Caco-2 (cell line): ENCODE results near the gene RAB33A. TPM values are rescaled to one million over a fixed set of nuclear protein-coding genes. Genes with fewer than 3 reads are reported as not detected.
A peak's percentile ranks its signal among the peaks of the same experiment; 100 is the strongest.
"Not testable (repeated sequence)": the region's sequence is repeated elsewhere in the genome, so short reads cannot be mapped to it uniquely, and the experiment has no call there.

Source experiments
- BruUV-seq: library from RNA; stranded (reverse); fragments of 400-500 nt; replicated peaks from 2 replicates; lab custom pipeline; 2021; lab: Mats Ljungman, UMichigan
- CTCF ChIA-PET: fragments of 300-600 bp; sonication (Branson Sonifier 250); formaldehyde crosslinking; loops from one replicate; lab custom pipeline; 2022; ENCODE audit warnings: antibody characterized with exemption; lab: Charles Lee
- POLR2A ChIA-PET: fragments of 300-600 bp; sonication (Branson Sonifier 250); formaldehyde crosslinking; loops from one replicate; lab custom pipeline; 2022; ENCODE audit warnings: antibody characterized with exemption; lab: Charles Lee
- DNase-seq, 2 experiments: peaks; one replicate each; pipeline versions ENCODE4 v3.0.0 to v3.0.0-alpha.2; 2020 to 2022
- H3K27me3 ChIP-seq: replicated peaks from 2 replicates; pipeline ENCODE4 v1.6.0; 2011; ENCODE audit warnings: low read length; ENCODE audit not compliant: control insufficient read depth, insufficient read depth
- H3K36me3 ChIP-seq: 2 replicates; pipeline ENCODE4 v1.5.1; 2011; ENCODE audit warnings: low read length; ENCODE audit not compliant: control insufficient read depth, insufficient read depth
- H3K4me1 ChIP-seq: fragments of 250-450 bp; sonication (Bioruptor Pico); 2 replicates; pipeline ENCODE4 v1.5.1; 2020; ENCODE audit warnings: mild to moderate bottlenecking
- H3K4me3 ChIP-seq: 2 replicates; pipeline ENCODE4 v1.5.1; 2011; ENCODE audit warnings: low read depth, mild to moderate bottlenecking, control low read depth, low read length
- H3K9me3 ChIP-seq: fragments of 250-450 bp; sonication (Bioruptor Pico); 2 replicates; pipeline ENCODE4 v1.5.1; 2020; ENCODE audit warnings: mild to moderate bottlenecking, moderate library complexity
- H3K27ac Mint-ChIP-seq: one replicate; pipeline ENCODE4 v1.8.0; 2022; ENCODE audit warnings: mixed read lengths; ENCODE audit not compliant: unreplicated experiment
- H3K27me3 Mint-ChIP-seq: one replicate; pipeline ENCODE4 v1.8.0; 2022; ENCODE audit warnings: mixed read lengths; ENCODE audit not compliant: insufficient read depth, unreplicated experiment
- H3K36me3 Mint-ChIP-seq: one replicate; pipeline ENCODE4 v1.8.0; 2022; ENCODE audit warnings: mild to moderate bottlenecking, mixed read lengths; ENCODE audit not compliant: insufficient read depth, unreplicated experiment
- H3K4me1 Mint-ChIP-seq: one replicate; pipeline ENCODE4 v1.8.0; 2022; ENCODE audit warnings: low read depth, mixed read lengths; ENCODE audit not compliant: unreplicated experiment
- H3K4me3 Mint-ChIP-seq: one replicate; pipeline ENCODE4 v1.8.0; 2022; ENCODE audit warnings: mild to moderate bottlenecking, moderate library complexity, mixed read lengths; ENCODE audit not compliant: unreplicated experiment
- H3K9me3 Mint-ChIP-seq: one replicate; pipeline ENCODE4 v1.8.0; 2022; ENCODE audit warnings: mixed read lengths; ENCODE audit not compliant: unreplicated experiment
- CTCF ChIP-seq, 2 experiments: fragments of 200-600 bp in 1 of 2; IDR thresholded peaks; 1 replicate in 1 of 2; 2 replicates in 1 of 2; pipeline versions ENCODE4 v1.5.1 to v1.8.0; 2011 to 2022; ENCODE audit warnings: antibody characterized with exemption in 1 of 2, control low read depth in 1 of 2, inconsistent platforms in 1 of 2, low read depth in 1 of 2, low read length in 1 of 2, mild to moderate bottlenecking in 1 of 2, moderate library complexity in 1 of 2; ENCODE audit not compliant: insufficient read depth in 1 of 2, severe bottlenecking in 1 of 2, unreplicated experiment in 1 of 2
- intact Hi-C: fragments of 100-400 bp; cut with micrococcal nuclease; formaldehyde crosslinking; loops from one replicate; pipeline ENCODE4 v1.10.0; 2022; ENCODE audit not compliant: unreplicated experiment
- total RNA-seq: library from RNA; stranded (reverse); gene quantifications from 2 replicates; pipeline ENCODE4 v1.2.3, GENCODE V29; 2022

RAB33A gene
- total RNA-seq, 1 experiment from 2014 or later, result not detected

GRCh38 chrX:130224810-130225209, 53.0 kb downstream of the RAB33A start:
- peaks cover 4% of the 10 kb centered on the region for H3K36me3 Mint-ChIP-seq
- no peaks in the 10 kb centered on the region for H3K27me3 ChIP-seq
- intact Hi-C loops, result no loop called here
- H3K4me1 ChIP-seq, result peaks cover 12% of the 10 kb centered on the region
- CTCF ChIA-PET, result no interaction called here
- no peaks in the 10 kb centered on the region for H3K27me3 Mint-ChIP-seq
- TF ChIP-seq CTCF (IDR thresholded peaks at IDR 0.05; ENCODE audit: insufficient read depth in 1 of 2, low read depth in 1 of 2, low read length in 1 of 2, severe bottlenecking in 1 of 2, unreplicated experiment in 1 of 2), result no peak
- no TSS peak for BruUV-seq
- H3K4me3 Mint-ChIP-seq, result no peak overlapping the region
- POLR2A ChIA-PET, result no interaction called here
- no peaks in the 10 kb centered on the region for H3K9me3 ChIP-seq
- no peak overlapping the region for H3K4me3 ChIP-seq
- H3K36me3 ChIP-seq, result no peaks in the 10 kb centered on the region
- peak in 1 of 2 experiments; percentile 12 for DNase-seq
- H3K9me3 Mint-ChIP-seq, result no peaks in the 10 kb centered on the region
- no peaks in the 10 kb centered on the region for H3K4me1 Mint-ChIP-seq
- H3K27ac Mint-ChIP-seq, result no peak overlapping the region

- peaks cover 6% of the 10 kb centered on the region for H3K36me3 Mint-ChIP-seq
- POLR2A ChIA-PET, result no interaction called here
- intact Hi-C loops, result no loop called here
Measured at GRCh38 chrX:130228871-130229270, 57.1 kb downstream of the RAB33A start.

GRCh38 chrX:130231184-130231583, 59.4 kb downstream of the RAB33A start:
- intact Hi-C loops, H3K4me1 Mint-ChIP-seq, H3K27me3 ChIP-seq, H3K9me3 Mint-ChIP-seq, H3K27ac Mint-ChIP-seq, H3K36me3 ChIP-seq, CTCF ChIA-PET, H3K9me3 ChIP-seq, H3K4me3 ChIP-seq, H3K4me1 ChIP-seq, H3K27me3 Mint-ChIP-seq, POLR2A ChIA-PET, BruUV-seq, H3K4me3 Mint-ChIP-seq, DNase-seq: not testable (repeated sequence)
- peaks cover 10% of the 10 kb centered on the region for H3K36me3 Mint-ChIP-seq

More at GRCh38 chrX:130228871-130229270, 57.1 kb downstream of the RAB33A start:
- no peaks in the 10 kb centered on the region for H3K27me3 ChIP-seq
- H3K36me3 ChIP-seq, result no peaks in the 10 kb centered on the region; the same call in 1 of the 2 replicates
- TF ChIP-seq CTCF (IDR thresholded peaks at IDR 0.05; ENCODE audit: insufficient read depth in 1 of 2, low read depth in 1 of 2, low read length in 1 of 2, severe bottlenecking in 1 of 2, unreplicated experiment in 1 of 2), result no peak
- no peaks in the 10 kb centered on the region for H3K9me3 Mint-ChIP-seq
- H3K4me3 ChIP-seq, result no peak overlapping the region
- CTCF ChIA-PET, result no interaction called here
- H3K4me1 ChIP-seq, result peaks cover 12% of the 10 kb centered on the region
- H3K9me3 ChIP-seq, result no peaks in the 10 kb centered on the region
- no peaks in the 10 kb centered on the region for H3K27me3 Mint-ChIP-seq
- H3K4me3 Mint-ChIP-seq, result no peak overlapping the region
- H3K27ac Mint-ChIP-seq, result no peak overlapping the region
- no peak for DNase-seq
- BruUV-seq, result no TSS peak
- no peaks in the 10 kb centered on the region for H3K4me1 Mint-ChIP-seq

Other genes starting within 250 kb of the RAB33A start
- 19.8 and 21.1 TPM in 2 replicates for gene BCORL1, start 189.3 kb upstream of the RAB33A start, total RNA-seq
- 24.3 and 25.3 TPM in 2 replicates for gene ELF4, start 61.5 kb upstream of the RAB33A start, total RNA-seq
- gene AIFM1, start 6.1 kb upstream of the RAB33A start, total RNA-seq, result 53.0 and 55.4 TPM in 2 replicates
- gene ZNF280C, start 96.9 kb downstream of the RAB33A start, total RNA-seq, result 5.6 and 6.4 TPM in 2 replicates
- gene SLC25A14, start 168.0 kb downstream of the RAB33A start, total RNA-seq, result 7.4 and 8.3 TPM in 2 replicates
- gene GPR119, start 213.7 kb downstream of the RAB33A start, total RNA-seq, result 0.29 TPM in 1 of 2 replicates, not detected in the other
- 21.3 and 22.6 TPM in 2 replicates for gene RBMX2, start 230.0 kb downstream of the RAB33A start, total RNA-seq